ENCODE results near the gene RICTOR. TPM values are rescaled to one million over a fixed set of nuclear protein-coding genes. Genes with fewer than 3 reads are reported as not detected.
A peak's percentile ranks its signal among the peaks of the same experiment; 100 is the strongest.

RICTOR gene
- polyA plus RNA-seq, 5 donors, result 17.3 to 37.5 (median 33.9) TPM

GRCh38 chr5:38936269-38936668 is 137.9 kb downstream of the RICTOR start:
- no peak for DNase-seq

- DNase-seq, result no peak
Observed at GRCh38 chr5:38935437-38935836, 138.8 kb downstream of the RICTOR start.

- no peak for DNase-seq
Observed at GRCh38 chr5:38932854-38933408, 141.3 kb downstream of the RICTOR start.

- no peak for DNase-seq
Observed at GRCh38 chr5:38931731-38932130, 142.5 kb downstream of the RICTOR start.

DNA sequence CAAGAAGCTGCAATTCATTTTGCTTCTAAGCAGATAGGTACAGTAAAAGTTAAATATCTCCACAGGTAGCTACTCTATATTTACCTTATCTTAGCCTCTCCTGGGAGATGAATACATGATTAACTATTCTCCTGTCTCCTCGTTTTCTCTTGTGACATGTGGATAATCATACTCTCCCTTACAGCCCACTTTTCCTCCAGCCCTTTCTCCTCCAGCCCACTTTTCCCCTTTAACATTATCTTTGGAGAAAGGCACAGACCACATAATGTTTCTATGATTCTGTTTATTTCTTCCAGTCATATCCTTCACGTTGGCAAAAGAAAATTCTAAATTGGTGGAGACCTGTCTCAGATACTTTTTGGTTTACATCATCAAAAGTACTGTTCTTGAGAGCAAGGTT is 144.4 kb downstream of the RICTOR start:
- DNase-seq, result no peak

GRCh38 chr5:38927470-38927869 is 146.7 kb downstream of the RICTOR start:
- DNase-seq, result no peak

DNA sequence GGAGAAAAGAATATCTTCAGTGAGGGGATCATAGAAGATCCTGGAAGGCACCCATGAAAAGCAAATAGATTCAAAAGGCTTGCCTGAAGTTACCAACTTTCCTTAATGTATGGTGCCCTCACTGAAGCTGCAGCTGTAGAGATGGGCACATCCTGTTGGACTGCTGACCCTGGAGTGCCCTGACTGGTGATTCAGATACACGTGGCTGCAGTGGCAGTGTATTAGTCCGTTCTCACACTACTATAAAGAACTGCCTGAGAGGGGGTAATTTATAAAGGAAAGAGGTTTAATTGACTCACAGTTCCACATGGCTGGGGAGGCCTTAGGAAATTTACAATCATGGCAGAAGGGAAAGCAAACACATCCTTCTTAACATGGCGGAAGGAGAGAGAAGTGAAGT is 148.1 kb downstream of the RICTOR start:
- DNase-seq, result no peak

- DNase-seq, result no peak
Observed at GRCh38 chr5:38925154-38925925, 148.9 kb downstream of the RICTOR start.

DNA sequence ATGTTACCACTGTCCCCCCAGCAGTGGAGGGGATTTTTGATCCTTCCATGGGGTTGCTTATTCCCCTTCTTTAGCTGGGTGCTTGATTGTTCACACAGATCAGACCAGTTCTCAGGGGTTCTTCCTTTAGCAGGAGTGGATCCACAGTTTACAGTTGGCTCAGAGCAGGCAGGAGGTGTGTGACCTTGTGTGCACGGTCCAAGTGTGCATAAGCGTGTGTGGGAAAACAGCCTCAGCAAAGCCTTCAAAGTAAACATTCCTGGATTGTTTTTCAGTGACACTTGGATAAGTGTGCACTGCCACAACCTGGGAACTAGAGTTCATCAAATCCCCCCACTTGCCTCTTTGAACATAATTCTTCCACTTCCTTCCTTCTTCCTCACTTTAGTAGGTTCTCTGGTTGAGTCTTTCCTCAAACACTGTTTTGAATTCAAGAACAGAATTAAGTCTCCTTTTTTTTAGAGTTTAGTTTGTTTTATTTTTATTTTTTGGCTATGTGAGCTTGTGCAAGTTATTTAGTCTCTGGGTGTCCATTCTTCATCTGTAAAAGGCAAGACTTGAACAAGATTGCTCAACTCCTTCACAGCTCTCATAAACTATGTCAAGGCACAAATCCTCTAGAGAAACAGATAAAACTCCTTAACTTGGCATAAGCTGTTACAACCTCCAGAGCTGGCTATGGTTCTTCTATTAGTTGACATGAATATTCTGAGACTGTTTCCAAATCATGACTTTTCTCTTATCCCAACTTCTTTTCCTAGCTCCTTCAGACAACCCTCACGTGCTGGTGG is 150.3 kb downstream of the RICTOR start:
- no peak for DNase-seq

DNA sequence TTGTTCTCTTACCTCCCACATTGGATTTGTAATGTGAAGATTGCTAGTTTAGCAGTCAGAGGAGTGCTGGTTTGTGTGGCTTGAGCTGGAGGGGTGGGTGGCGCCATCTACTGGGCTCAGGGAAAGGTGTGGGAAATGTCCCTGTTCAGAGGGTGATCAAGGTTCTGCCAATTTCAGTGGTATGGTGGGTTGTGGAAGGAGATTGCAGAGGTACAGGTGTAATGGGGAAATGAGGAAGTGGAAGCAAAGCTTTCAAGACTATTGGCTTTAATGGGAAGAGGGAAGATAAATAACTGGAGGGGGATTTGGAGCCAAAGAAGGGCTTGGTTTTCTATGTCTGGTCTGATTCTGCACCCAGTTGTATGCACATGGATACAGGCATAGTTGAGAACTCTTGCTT is 152.0 kb downstream of the RICTOR start:
- DNase-seq, result peak; percentile 26 to 28

DNA sequence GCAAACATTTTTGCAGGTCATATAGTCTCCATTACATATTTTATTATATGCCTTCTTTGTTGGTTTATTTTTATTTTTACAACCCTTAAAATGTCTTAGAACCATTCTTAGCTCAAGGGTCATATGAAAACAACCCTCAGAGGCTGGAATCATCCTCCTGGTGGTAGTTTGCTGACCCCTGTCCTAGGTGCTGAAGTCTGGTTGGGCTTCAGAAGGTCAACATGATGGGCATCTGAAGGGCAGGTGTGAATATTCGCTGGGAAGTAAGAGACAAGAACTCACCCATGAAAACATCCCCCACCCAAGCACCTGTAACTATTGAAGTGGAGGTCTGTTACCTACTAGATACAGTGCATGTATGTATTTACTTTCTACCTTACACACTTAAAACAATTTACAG is 153.0 kb downstream of the RICTOR start:
- no peak for DNase-seq

- no peak for DNase-seq
Observed at GRCh38 chr5:38916802-38917201, 157.4 kb downstream of the RICTOR start.

DNA sequence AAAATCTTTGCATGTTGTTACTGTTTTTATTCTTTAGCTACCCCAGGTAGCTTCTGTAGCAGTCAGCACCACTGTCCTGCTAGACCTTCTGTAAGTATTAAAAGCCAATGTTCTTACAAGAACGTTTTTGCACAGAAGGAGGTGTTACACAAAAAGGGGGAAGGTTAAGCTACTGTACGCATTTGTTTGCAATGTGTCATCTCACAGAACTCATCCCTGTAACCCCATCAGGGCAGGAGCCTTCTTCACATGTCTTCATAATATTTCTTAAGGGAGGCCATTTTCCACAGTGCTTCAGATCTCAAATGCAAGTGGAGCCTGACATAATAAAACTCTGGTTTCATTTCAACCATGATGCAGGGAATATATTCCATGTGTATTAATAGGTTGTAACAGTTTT is 160.5 kb downstream of the RICTOR start:
- no peak for DNase-seq

DNA sequence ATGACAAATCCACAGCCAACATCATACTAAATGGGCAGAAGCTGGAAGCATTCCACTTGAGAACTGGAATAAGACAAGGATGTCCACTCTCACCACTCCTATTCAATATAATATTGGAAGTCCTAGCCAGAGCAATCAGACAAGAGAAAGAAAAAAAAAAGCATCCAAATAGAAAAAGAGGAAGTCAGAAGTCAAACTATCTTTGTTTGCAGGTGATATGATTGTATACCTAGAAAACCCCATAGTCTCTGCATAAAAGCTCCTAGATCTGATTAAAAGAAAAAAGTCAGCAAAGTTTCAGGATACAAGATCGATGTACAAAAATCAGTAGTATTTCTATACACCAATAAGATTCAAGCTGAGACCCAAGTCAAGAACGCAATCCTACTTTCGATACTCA is 162.3 kb downstream of the RICTOR start:
- DNase-seq, result no peak

DNA sequence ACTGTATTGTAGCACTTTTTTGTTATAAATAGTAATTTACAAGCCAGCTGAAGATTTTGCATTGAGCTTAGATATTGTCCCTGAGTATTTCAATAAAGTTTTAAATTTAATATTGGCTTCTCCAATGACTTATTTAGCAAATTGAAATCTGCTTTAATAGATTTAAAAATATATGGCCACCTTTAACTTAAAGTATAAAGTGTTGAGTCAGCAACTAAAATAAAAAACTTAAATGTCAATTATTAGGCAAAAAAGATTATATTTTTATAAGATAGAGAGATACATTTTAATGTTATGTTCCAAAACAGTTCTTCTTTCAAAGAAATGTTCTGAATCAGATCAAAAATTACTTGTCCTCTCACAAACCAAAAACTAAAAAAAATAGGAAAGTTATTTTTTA is 167.7 kb downstream of the RICTOR start:
- DNase-seq, result no peak

GRCh38 chr5:38905516-38905915 is 168.7 kb downstream of the RICTOR start:
- no peak for DNase-seq

DNA sequence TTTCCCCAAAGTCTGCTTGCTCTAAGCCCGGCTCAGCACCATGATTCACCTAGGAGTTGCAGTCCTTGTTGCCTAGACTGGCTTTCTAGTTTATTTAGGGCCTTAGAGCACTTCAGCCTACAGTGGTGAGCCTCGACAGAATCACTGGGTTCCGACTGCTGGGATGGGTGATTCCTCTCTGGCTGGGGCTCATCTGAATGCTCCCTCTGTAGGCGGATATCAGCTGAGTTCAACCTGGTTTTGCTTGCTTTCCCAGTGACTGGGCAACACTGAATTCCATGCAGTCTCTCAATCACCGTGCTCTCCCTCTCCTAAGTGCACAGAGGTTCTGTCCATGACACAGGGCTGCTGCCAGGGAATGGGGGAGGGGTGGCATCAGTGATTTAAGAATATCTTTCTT is 174.3 kb downstream of the RICTOR start:
- DNase-seq, result no peak

DNA sequence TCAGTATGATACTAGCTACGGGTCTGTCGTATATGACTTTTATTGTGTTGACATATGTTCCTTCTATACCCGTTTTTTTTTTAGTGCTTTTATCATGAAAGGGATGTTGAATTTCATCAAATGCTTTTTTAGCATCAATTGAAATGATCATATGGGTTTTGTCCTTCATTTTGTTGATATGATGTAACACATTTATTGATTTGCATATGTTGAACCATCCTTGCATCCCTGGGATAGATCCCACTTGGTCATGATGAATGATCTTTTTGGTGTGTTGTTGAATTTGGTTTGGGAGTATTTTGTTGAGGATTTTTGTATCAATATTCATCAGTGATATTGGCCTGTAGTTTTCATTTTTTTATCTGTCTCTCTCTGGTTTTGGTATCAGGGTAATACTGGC is 177.4 kb downstream of the RICTOR start:
- no peak for DNase-seq

- no peak for DNase-seq
Observed at GRCh38 chr5:38892363-38892762, 181.8 kb downstream of the RICTOR start.

GRCh38 chr5:38891563-38891962 is 182.6 kb downstream of the RICTOR start:
- DNase-seq, result no peak

- DNase-seq, result no peak
Observed at GRCh38 chr5:38889424-38889823, 184.8 kb downstream of the RICTOR start.

DNA sequence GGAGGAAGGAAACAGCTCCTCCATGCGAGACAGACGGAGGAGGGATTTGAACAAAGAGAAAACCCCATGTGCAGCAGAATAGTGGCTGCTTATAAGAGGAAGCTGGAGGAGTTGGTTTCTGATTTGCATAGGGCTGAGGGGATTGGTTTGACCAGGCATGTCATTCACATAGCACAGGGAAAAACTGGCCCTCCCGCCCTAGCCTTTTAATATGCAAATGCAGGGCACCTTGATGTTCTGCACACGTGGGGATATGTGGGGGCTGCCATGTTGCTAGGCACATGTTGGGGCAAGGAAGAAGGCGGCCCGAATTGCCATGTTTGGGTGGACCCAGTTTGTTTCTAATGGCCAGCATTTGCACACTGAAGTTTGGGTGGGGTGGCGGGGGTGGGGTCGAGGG is 186.2 kb downstream of the RICTOR start:
- no peak for DNase-seq
